WTC11 (cell line): Measurements from ENCODE around the gene MTMR3. TPM values are rescaled to one million over a fixed set of nuclear protein-coding genes. Genes with fewer than 3 reads are reported as not detected.

Source experiments
- ATAC-seq: fragments of 200-7000 bp; cut with Tn5 transposase; 2 replicates; pipeline ENCODE4 v1.10.0; 2021; ENCODE audit warnings: mild to moderate bottlenecking, moderate library complexity
- CTCF ChIA-PET: fragments of 300-600 bp; sonication (Branson Sonifier 250); formaldehyde crosslinking; loops from one replicate; lab custom pipeline; 2021; ENCODE audit warnings: antibody characterized with exemption; lab: Charles Lee
- POLR2A ChIA-PET: fragments of 350-600 bp; sonication (Branson Sonifier 250); formaldehyde crosslinking; loops from one replicate; lab custom pipeline; 2021; ENCODE audit warnings: antibody characterized with exemption; lab: Charles Lee
- DNase-seq: peaks from one replicate; pipeline ENCODE4 v3.0.0; 2021; ENCODE audit warnings: low spot score
- H3K27ac Mint-ChIP-seq: 2 replicates; pipeline ENCODE4 v1.8.0; 2021; ENCODE audit warnings: mixed read lengths
- H3K27me3 Mint-ChIP-seq: 2 replicates; pipeline ENCODE4 v1.8.0; 2021; ENCODE audit warnings: low read depth, mild to moderate bottlenecking, moderate library complexity, mixed read lengths
- H3K36me3 Mint-ChIP-seq: 2 replicates; pipeline ENCODE4 v1.8.0; 2021; ENCODE audit warnings: mixed read lengths
- H3K4me1 Mint-ChIP-seq: 2 replicates; pipeline ENCODE4 v1.8.0; 2022; ENCODE audit warnings: mixed read lengths
- H3K4me3 Mint-ChIP-seq: 2 replicates; pipeline ENCODE4 v1.8.0; 2021; ENCODE audit warnings: mild to moderate bottlenecking, moderate library complexity, mixed read lengths
- H3K9me3 Mint-ChIP-seq: 2 replicates; pipeline ENCODE4 v1.8.0; 2021; ENCODE audit warnings: mixed read lengths
- ATF1 ChIP-seq: sonication (generic); formaldehyde crosslinking; IDR thresholded peaks from 2 replicates; pipeline ENCODE4 v1.8.1; 2023; ENCODE audit warnings: mild to moderate bottlenecking, moderate library complexity, missing genetic modification reagents
- CREM ChIP-seq: sonication (generic); formaldehyde crosslinking; IDR thresholded peaks from 2 replicates; pipeline ENCODE4 v1.8.1; 2022; ENCODE audit warnings: mild to moderate bottlenecking, missing genetic modification reagents, moderate library complexity
- EMX1 ChIP-seq: fragments of 250-450 bp; sonication (Bioruptor Pico); IDR thresholded peaks from 2 replicates; pipeline ENCODE4 v1.8.0; 2021; ENCODE audit warnings: mild to moderate bottlenecking
- FOXJ3 ChIP-seq: sonication (generic); formaldehyde crosslinking; IDR thresholded peaks from 2 replicates; pipeline ENCODE4 v1.9.0; 2021; ENCODE audit warnings: missing genetic modification reagents, mild to moderate bottlenecking, borderline replicate concordance
- GRHL2 ChIP-seq: fragments of 250-450 bp; sonication (Bioruptor Pico); IDR thresholded peaks from 2 replicates; pipeline ENCODE4 v1.8.0; 2022; ENCODE audit warnings: mild to moderate bottlenecking, moderate library complexity; ENCODE audit not compliant: insufficient replicate concordance, severe bottlenecking
- KAT7 ChIP-seq: sonication (generic); formaldehyde crosslinking; IDR thresholded peaks from 2 replicates; pipeline ENCODE4 v1.8.1; 2023; ENCODE audit warnings: missing genetic modification reagents, mild to moderate bottlenecking, borderline replicate concordance
- MXD4 ChIP-seq: fragments of 250-450 bp; sonication (Bioruptor Pico); IDR thresholded peaks from 2 replicates; pipeline ENCODE4 v1.8.0; 2021; ENCODE audit warnings: mild to moderate bottlenecking, moderate library complexity, borderline replicate concordance
- NR2C2 ChIP-seq: sonication (generic); formaldehyde crosslinking; IDR thresholded peaks from 2 replicates; pipeline ENCODE4 v1.8.0; 2022; ENCODE audit warnings: mild to moderate bottlenecking, missing genetic modification reagents
- OVOL2 ChIP-seq: fragments of 250-450 bp; sonication (Bioruptor Pico); IDR thresholded peaks from 2 replicates; pipeline ENCODE4 v1.9.0; 2021; ENCODE audit warnings: mild to moderate bottlenecking, borderline replicate concordance
- SMAD3 ChIP-seq: sonication (generic); formaldehyde crosslinking; IDR thresholded peaks from 2 replicates; pipeline ENCODE4 v1.8.0; 2022; ENCODE audit warnings: missing genetic modification reagents, mild to moderate bottlenecking, borderline replicate concordance
- TEAD1 ChIP-seq: sonication (generic); formaldehyde crosslinking; IDR thresholded peaks from 2 replicates; pipeline ENCODE4 v1.8.0; 2022; ENCODE audit warnings: mild to moderate bottlenecking, missing genetic modification reagents
- ZNF219 ChIP-seq: sonication (generic); formaldehyde crosslinking; IDR thresholded peaks from 2 replicates; pipeline ENCODE4 v1.8.0; 2023; ENCODE audit warnings: missing genetic modification reagents, mild to moderate bottlenecking, borderline replicate concordance
- ZNF317 ChIP-seq: sonication (generic); formaldehyde crosslinking; IDR thresholded peaks from 2 replicates; pipeline ENCODE4 v1.8.1; 2023; ENCODE audit warnings: low read depth, mild to moderate bottlenecking, moderate library complexity, missing genetic modification reagents, borderline replicate concordance
- ZNF416 ChIP-seq: fragments of 250-450 bp; sonication (Bioruptor Pico); IDR thresholded peaks from 2 replicates; pipeline ENCODE4 v1.9.0; 2021; ENCODE audit warnings: mild to moderate bottlenecking, inconsistent platforms
- ZNF671 ChIP-seq: fragments of 250-450 bp; sonication (Bioruptor Pico); IDR thresholded peaks from 2 replicates; pipeline ENCODE4 v1.8.0; 2021; ENCODE audit warnings: mild to moderate bottlenecking
- total RNA-seq: library from RNA; stranded (reverse); gene quantifications from 3 replicates; pipeline ENCODE4 v1.2.3, GENCODE V29; 2021
- TF ChIP-seq, protein P1 (sequence below): sonication (generic); formaldehyde crosslinking; IDR thresholded peaks from 2 replicates; pipeline ENCODE4 v1.8.1; 2022; ENCODE audit warnings: mild to moderate bottlenecking, missing genetic modification reagents, moderate library complexity, borderline replicate concordance
- TF ChIP-seq, protein P2 (sequence below): sonication (generic); formaldehyde crosslinking; IDR thresholded peaks from 2 replicates; pipeline ENCODE4 v1.8.1; 2023; ENCODE audit warnings: mild to moderate bottlenecking, missing genetic modification reagents
- TF ChIP-seq, protein P3 (sequence below): sonication (generic); formaldehyde crosslinking; conservative IDR thresholded peaks from 2 replicates; pipeline ENCODE4 v1.8.1; 2023; ENCODE audit warnings: mild to moderate bottlenecking, low read depth, missing genetic modification reagents, moderate library complexity
- TF ChIP-seq, protein P4 (sequence below): sonication (generic); formaldehyde crosslinking; IDR thresholded peaks from 2 replicates; pipeline ENCODE4 v1.8.1; 2022; ENCODE audit warnings: missing genetic modification reagents, borderline replicate concordance
- TF ChIP-seq, protein P5 (sequence below): fragments of 250-450 bp; sonication (Bioruptor Pico); IDR thresholded peaks from 2 replicates; pipeline ENCODE4 v1.8.0; 2021; ENCODE audit warnings: mild to moderate bottlenecking
- TF ChIP-seq, protein P6 (sequence below): sonication (generic); formaldehyde crosslinking; IDR thresholded peaks from 2 replicates; pipeline ENCODE4 v1.8.1; 2023; ENCODE audit warnings: mild to moderate bottlenecking, missing genetic modification reagents, moderate library complexity
- TF ChIP-seq, protein P7 (sequence below): fragments of 250-450 bp; sonication (Bioruptor Pico); IDR thresholded peaks from 2 replicates; pipeline ENCODE4 v1.9.0; 2021; ENCODE audit warnings: moderate library complexity, mild to moderate bottlenecking, inconsistent platforms, borderline replicate concordance

MTMR3 gene
- total RNA-seq, 1 experiment from 2014 or later: 19.2 TPM

DNA sequence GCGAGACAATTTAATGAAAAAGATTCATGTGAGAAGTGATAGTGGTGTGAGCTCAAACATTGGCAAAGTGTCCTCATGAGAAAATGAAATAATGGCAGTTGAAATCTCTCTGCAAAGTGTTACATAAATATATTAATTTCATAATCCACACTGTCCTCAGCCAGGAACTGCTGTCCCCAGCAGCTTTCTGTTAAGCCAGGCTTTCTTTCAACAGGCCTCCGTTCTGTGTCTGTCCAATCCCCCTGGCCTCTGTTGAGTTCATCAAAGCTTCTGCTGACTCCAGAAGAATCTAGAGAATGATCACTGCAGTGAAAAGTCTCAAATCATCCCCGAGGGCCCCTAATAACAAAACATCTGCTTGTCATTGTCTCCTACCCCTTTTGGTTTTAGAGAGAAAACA is 34.9 kb upstream of the MTMR3 start:
- no peaks in the 10 kb centered on the region for H3K4me1 Mint-ChIP-seq
- ATAC-seq (no peak), DNase-seq (no peak)
- CTCF ChIA-PET: no interaction called here
- H3K4me3 Mint-ChIP-seq: no peak overlapping the region
- POLR2A ChIA-PET: no interaction called here
- H3K27me3 Mint-ChIP-seq: no peaks in the 10 kb centered on the region
- peaks cover 14% of the 10 kb centered on the region for H3K9me3 Mint-ChIP-seq
- no peak overlapping the region for H3K27ac Mint-ChIP-seq
- no peaks in the 10 kb centered on the region for H3K36me3 Mint-ChIP-seq
- TF ChIP-seq, protein P1, sequence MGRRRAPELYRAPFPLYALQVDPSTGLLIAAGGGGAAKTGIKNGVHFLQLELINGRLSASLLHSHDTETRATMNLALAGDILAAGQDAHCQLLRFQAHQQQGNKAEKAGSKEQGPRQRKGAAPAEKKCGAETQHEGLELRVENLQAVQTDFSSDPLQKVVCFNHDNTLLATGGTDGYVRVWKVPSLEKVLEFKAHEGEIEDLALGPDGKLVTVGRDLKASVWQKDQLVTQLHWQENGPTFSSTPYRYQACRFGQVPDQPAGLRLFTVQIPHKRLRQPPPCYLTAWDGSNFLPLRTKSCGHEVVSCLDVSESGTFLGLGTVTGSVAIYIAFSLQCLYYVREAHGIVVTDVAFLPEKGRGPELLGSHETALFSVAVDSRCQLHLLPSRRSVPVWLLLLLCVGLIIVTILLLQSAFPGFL: no peak
- TF ChIP-seq ZNF671 (no peak), ZNF219 (CRISPR knock-in tag) (no peak), TEAD1 (CRISPR knock-in tag) (no peak), FOXJ3 (no peak)

DNA sequence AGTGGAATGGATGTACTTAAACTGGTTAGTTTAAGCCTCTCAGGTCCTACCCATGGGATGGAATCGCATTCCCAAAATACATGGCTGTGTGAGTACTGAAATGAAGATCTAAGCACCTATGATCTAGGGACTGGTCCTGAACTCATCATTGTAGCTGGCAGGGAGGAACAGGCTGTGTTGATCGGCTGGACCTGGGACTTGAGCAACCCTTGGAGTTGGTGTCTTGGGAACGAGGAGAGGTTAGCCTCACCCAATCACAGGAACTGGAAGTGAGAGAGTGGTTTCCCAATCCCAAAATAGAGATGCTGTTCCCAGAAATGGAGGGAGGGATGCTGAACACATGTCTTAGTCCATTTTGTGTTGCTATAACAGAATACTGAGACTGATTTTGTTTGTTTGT is 28.5 kb upstream of the MTMR3 start:
- Mint-ChIP-seq H3K27me3 (no peaks in the 10 kb centered on the region), H3K9me3 (0 out of 2 replicates have a peak, but pooled peaks cover 4% of the 10 kb centered on the region), H3K4me3 (no peak overlapping the region), H3K4me1 (no peaks in the 10 kb centered on the region), H3K27ac (no peak overlapping the region), H3K36me3 (no peaks in the 10 kb centered on the region)
- ChIA-PET CTCF (no interaction called here), POLR2A (no interaction called here)
- TF ChIP-seq OVOL2 (CRISPR knock-in tag) (no peak), ATF1 (CRISPR knock-in tag) (no peak), KAT7 (no peak), NR2C2 (no peak), ZNF416 (CRISPR knock-in tag) (no peak), GRHL2 (CRISPR knock-in tag) (no peak), SMAD3 (CRISPR knock-in tag) (no peak), FOXJ3 (no peak), EMX1 (CRISPR knock-in tag) (no peak), MXD4 (CRISPR knock-in tag) (no peak), ZNF317 (CRISPR knock-in tag) (no peak), CREM (no peak)
- TF ChIP-seq, protein P2, sequence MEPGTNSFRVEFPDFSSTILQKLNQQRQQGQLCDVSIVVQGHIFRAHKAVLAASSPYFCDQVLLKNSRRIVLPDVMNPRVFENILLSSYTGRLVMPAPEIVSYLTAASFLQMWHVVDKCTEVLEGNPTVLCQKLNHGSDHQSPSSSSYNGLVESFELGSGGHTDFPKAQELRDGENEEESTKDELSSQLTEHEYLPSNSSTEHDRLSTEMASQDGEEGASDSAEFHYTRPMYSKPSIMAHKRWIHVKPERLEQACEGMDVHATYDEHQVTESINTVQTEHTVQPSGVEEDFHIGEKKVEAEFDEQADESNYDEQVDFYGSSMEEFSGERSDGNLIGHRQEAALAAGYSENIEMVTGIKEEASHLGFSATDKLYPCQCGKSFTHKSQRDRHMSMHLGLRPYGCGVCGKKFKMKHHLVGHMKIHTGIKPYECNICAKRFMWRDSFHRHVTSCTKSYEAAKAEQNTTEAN (CRISPR knock-in tag): no peak
- TF ChIP-seq, protein P1: no peak
- TF ChIP-seq, protein P3, sequence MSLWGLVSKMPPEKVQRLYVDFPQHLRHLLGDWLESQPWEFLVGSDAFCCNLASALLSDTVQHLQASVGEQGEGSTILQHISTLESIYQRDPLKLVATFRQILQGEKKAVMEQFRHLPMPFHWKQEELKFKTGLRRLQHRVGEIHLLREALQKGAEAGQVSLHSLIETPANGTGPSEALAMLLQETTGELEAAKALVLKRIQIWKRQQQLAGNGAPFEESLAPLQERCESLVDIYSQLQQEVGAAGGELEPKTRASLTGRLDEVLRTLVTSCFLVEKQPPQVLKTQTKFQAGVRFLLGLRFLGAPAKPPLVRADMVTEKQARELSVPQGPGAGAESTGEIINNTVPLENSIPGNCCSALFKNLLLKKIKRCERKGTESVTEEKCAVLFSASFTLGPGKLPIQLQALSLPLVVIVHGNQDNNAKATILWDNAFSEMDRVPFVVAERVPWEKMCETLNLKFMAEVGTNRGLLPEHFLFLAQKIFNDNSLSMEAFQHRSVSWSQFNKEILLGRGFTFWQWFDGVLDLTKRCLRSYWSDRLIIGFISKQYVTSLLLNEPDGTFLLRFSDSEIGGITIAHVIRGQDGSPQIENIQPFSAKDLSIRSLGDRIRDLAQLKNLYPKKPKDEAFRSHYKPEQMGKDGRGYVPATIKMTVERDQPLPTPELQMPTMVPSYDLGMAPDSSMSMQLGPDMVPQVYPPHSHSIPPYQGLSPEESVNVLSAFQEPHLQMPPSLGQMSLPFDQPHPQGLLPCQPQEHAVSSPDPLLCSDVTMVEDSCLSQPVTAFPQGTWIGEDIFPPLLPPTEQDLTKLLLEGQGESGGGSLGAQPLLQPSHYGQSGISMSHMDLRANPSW: no peak
- TF ChIP-seq, protein P4, sequence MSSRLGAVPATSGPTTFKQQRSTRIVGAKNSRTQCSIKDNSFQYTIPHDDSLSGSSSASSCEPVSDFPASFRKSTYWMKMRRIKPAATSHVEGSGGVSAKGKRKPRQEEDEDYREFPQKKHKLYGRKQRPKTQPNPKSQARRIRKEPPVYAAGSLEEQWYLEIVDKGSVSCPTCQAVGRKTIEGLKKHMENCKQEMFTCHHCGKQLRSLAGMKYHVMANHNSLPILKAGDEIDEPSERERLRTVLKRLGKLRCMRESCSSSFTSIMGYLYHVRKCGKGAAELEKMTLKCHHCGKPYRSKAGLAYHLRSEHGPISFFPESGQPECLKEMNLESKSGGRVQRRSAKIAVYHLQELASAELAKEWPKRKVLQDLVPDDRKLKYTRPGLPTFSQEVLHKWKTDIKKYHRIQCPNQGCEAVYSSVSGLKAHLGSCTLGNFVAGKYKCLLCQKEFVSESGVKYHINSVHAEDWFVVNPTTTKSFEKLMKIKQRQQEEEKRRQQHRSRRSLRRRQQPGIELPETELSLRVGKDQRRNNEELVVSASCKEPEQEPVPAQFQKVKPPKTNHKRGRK (CRISPR knock-in tag): no peak
- TF ChIP-seq, protein P5, sequence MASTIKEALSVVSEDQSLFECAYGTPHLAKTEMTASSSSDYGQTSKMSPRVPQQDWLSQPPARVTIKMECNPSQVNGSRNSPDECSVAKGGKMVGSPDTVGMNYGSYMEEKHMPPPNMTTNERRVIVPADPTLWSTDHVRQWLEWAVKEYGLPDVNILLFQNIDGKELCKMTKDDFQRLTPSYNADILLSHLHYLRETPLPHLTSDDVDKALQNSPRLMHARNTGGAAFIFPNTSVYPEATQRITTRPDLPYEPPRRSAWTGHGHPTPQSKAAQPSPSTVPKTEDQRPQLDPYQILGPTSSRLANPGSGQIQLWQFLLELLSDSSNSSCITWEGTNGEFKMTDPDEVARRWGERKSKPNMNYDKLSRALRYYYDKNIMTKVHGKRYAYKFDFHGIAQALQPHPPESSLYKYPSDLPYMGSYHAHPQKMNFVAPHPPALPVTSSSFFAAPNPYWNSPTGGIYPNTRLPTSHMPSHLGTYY (CRISPR knock-in tag): no peak
- TF ChIP-seq, protein P6, sequence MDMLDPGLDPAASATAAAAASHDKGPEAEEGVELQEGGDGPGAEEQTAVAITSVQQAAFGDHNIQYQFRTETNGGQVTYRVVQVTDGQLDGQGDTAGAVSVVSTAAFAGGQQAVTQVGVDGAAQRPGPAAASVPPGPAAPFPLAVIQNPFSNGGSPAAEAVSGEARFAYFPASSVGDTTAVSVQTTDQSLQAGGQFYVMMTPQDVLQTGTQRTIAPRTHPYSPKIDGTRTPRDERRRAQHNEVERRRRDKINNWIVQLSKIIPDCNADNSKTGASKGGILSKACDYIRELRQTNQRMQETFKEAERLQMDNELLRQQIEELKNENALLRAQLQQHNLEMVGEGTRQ (CRISPR knock-in tag): no peak
- TF ChIP-seq, protein P7, sequence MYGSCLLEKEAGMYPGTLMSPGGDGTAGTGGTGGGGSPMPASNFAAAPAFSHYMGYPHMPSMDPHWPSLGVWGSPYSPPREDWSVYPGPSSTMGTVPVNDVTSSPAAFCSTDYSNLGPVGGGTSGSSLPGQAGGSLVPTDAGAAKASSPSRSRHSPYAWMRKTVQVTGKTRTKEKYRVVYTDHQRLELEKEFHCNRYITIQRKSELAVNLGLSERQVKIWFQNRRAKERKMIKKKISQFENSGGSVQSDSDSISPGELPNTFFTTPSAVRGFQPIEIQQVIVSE (CRISPR knock-in tag): no peak
- ATAC-seq (no peak), DNase-seq (no peak)
